Femur (tissue), 1 donor: ENCODE measurements around the gene CST3.

Experiments
- DNase-seq: peaks from one replicate; pipeline ENCODE4 v3.0.0-alpha.2; 2017

CST3 gene

GRCh38 chr20:23595941-23596340 lies 41.8 kb downstream of the CST3 start:
- no peak for DNase-seq

- no peak for DNase-seq
These were observed 49.0 kb downstream of the CST3 start for GRCh38 chr20:23588434-23589403.

GRCh38 chr20:23587631-23588030 lies 50.1 kb downstream of the CST3 start:
- no peak for DNase-seq

- no peak for DNase-seq
These were observed 50.8 kb downstream of the CST3 start for GRCh38 chr20:23586735-23587525.

- DNase-seq, result no peak
These were observed 51.7 kb downstream of the CST3 start for GRCh38 chr20:23585808-23586734.

- no peak for DNase-seq
These were observed 52.3 kb downstream of the CST3 start for GRCh38 chr20:23585449-23585807.

GRCh38 chr20:23584434-23585199 lies 53.1 kb downstream of the CST3 start:
- no peak for DNase-seq
